Panc1 (cell line): ENCODE data around the gene PRSS3. TPM values are rescaled to one million over a fixed set of nuclear protein-coding genes. Genes with fewer than 3 reads are reported as not detected.
"Not testable (repeated sequence)": the region's sequence is repeated elsewhere in the genome, so short reads cannot be mapped to it uniquely, and the experiment has no call there.

Experiments used
- ATAC-seq: fragments of 200-7000 bp; cut with Tn5 transposase; 2 replicates; pipeline ENCODE4 v1.9.1; 2020; ENCODE audit warnings: mild to moderate bottlenecking, moderate library complexity
- BruUV-seq: library from RNA; stranded (reverse); fragments of 400-500 nt; replicated peaks from 2 replicates; lab custom pipeline; 2021; lab: Mats Ljungman, UMichigan
- CTCF ChIA-PET: fragments of 300-600 bp; sonication (Branson Sonifier 250); formaldehyde crosslinking; loops from one replicate; lab custom pipeline; 2022; ENCODE audit warnings: antibody characterized with exemption; lab: Charles Lee
- POLR2A ChIA-PET: fragments of 300-600 bp; sonication (Branson Sonifier 250); formaldehyde crosslinking; loops from one replicate; lab custom pipeline; 2022; ENCODE audit warnings: antibody characterized with exemption; lab: Charles Lee
- DNase-seq: peaks from one replicate; pipeline ENCODE4 v3.0.0-alpha.2; 2010; ENCODE audit warnings: low read depth, low spot score
- H3K27ac ChIP-seq: 2 replicates; pipeline ENCODE4 v1.5.1; 2011; ENCODE audit warnings: mild to moderate bottlenecking, low read length, inconsistent platforms
- H3K27me3 ChIP-seq: fragments of 200-500 bp; sonication (Bioruptor generic); 2 replicates; pipeline ENCODE4 v1.6.0; 2014; ENCODE audit warnings: low read length, inconsistent platforms; ENCODE audit not compliant: control insufficient read depth, insufficient read depth
- H3K36me3 ChIP-seq: fragments of 200-500 bp; sonication (Bioruptor generic); 2 replicates; pipeline ENCODE4 v1.5.1; 2014; ENCODE audit warnings: inconsistent platforms, mild to moderate bottlenecking, low read length, moderate library complexity; ENCODE audit not compliant: control insufficient read depth, insufficient read depth
- H3K4me1 ChIP-seq: 2 replicates; pipeline ENCODE4 v1.5.1; 2011; ENCODE audit warnings: inconsistent platforms, mild to moderate bottlenecking, low read length, moderate library complexity; ENCODE audit not compliant: control insufficient read depth, insufficient read depth
- H3K4me3 ChIP-seq, 2 experiments: 2 replicates each; pipeline ENCODE4 v1.5.1; 2011 to 2012; ENCODE audit warnings: low read depth in 2 of 2, low read length in 2 of 2, mild to moderate bottlenecking in 2 of 2, inconsistent platforms in 1 of 2, moderate library complexity in 1 of 2
- H3K9me3 ChIP-seq: fragments of 200-500 bp; sonication (Bioruptor generic); 2 replicates; pipeline ENCODE4 v1.5.1; 2014; ENCODE audit warnings: low read depth, mild to moderate bottlenecking, inconsistent platforms, low read length, moderate library complexity; ENCODE audit not compliant: control insufficient read depth, insufficient read depth
- CTCF ChIP-seq: fragments of 450-650 bp; IDR thresholded peaks from 2 replicates; pipeline ENCODE4 v1.5.1; 2017; ENCODE audit warnings: mild to moderate bottlenecking
- POLR2AphosphoS5 ChIP-seq: IDR thresholded peaks from 2 replicates; pipeline ENCODE4 v1.6.1; 2012; ENCODE audit warnings: mild to moderate bottlenecking, low read depth, low read length, moderate library complexity
- REST ChIP-seq, 2 experiments: IDR thresholded peaks; 2 replicates each; pipeline ENCODE4 v1.6.1; 2011 to 2012; ENCODE audit warnings: low read depth in 2 of 2, control low read depth in 1 of 2, low read length in 1 of 2, mild to moderate bottlenecking in 1 of 2, moderate library complexity in 1 of 2; ENCODE audit not compliant: insufficient read depth in 1 of 2
- SIN3A ChIP-seq: IDR thresholded peaks from 2 replicates; pipeline ENCODE4 v1.6.1; 2012; ENCODE audit warnings: low read depth, mild to moderate bottlenecking, low read length, moderate library complexity, borderline replicate concordance; ENCODE audit not compliant: insufficient read depth
- TCF7L2 ChIP-seq: IDR thresholded peaks from 2 replicates; pipeline ENCODE4 v1.6.1; 2011; ENCODE audit warnings: mild to moderate bottlenecking, low read depth, low read length, inconsistent platforms
- in situ Hi-C: cut with HindIII; loops from 2 replicates; pipeline ENCODE4 v1.10.0; 2016; ENCODE audit warnings: low sequenced_read_pairs, low pct_unique_long_range_greater_than_20kb
- intact Hi-C: fragments of 100-400 bp; cut with micrococcal nuclease; formaldehyde crosslinking; loops from one replicate; pipeline ENCODE4 v1.10.0; 2022; ENCODE audit not compliant: unreplicated experiment
- total RNA-seq: library from RNA; stranded (reverse); gene quantifications from one replicate; pipeline ENCODE4 v1.2.1, GENCODE V29; 2021; ENCODE audit not compliant: unreplicated experiment

PRSS3 gene
- total RNA-seq, 1 experiment from 2014 or later: 1.0 TPM

DNA sequence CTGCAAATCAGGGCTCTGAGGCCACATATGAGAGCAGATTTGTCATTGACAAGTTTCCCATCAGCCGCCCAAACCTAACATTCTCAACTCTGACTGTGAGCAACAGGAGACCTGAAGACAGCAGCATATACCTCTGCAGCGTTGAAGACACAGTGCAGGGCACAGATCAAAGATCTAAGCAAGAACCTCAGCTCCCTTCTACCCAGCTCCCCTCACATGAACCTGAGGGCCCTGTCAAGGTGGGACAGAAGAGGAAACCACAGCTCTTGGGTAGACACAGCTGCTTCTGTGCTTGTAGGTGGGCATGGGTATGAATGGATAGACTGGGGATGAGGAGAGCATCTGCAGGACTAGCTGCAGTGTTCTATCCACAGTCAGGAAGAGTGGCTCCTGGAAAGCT is 8.7 kb upstream of the PRSS3 start:
- ATAC-seq (no peak), DNase-seq (no peak)
- POLR2A ChIA-PET: interaction anchor here (0.6 kb wide), 1 partner anchor 595 kb away, joined by 4 read pairs; no protein-coding TSS in a partner anchor
- Histone ChIP-seq H3K27me3 (0 out of 2 replicates have a peak, but pooled peaks cover 2% of the 10 kb centered on the region), H3K9me3 (no peaks in the 10 kb centered on the region), H3K4me3 (no peak overlapping the region), H3K27ac (no peak overlapping the region), H3K4me1 (peaks cover 4% of the 10 kb centered on the region; the same call in 1 of the 2 replicates), H3K36me3 (no peaks in the 10 kb centered on the region)
- intact Hi-C loops: no loop called here
- no TSS peak for BruUV-seq
- in situ Hi-C loops: no loop called here
- CTCF ChIA-PET: interaction anchor here (0.5 kb wide), 2 partner anchors 9 to 49 kb away, joined by 3 to 10 read pairs; no protein-coding TSS in a partner anchor
- TF ChIP-seq POLR2AphosphoS5 (no peak), SIN3A (no peak), REST (IDR thresholded peaks at IDR 0.05; ENCODE audit: insufficient read depth in 1 of 2, low read depth in 2 of 2, low read length in 1 of 2) (no peak), TCF7L2 (no peak), CTCF (no peak)

DNA sequence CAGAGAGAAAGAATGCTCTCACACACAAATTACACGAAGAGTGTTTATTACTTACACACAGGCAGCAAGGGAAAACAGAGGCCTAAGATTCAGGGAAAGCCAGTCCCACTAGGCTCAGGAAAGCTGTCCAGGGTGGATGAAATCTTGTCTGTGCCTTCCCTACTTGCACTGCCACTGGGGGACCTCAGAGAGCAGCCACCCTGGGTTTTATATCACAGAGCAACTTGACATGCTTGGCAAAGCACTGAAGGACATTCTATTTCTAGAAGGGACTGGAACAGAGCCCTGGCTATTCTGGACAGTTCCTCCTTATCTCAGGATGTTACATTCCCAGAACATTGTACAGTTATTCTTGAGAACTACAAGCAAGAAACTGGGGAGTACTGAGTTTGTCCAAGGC is 7.5 kb upstream of the PRSS3 start:
- Histone ChIP-seq H3K4me3 (no peak overlapping the region), H3K27me3 (0 out of 2 replicates have a peak, but pooled peaks cover 2% of the 10 kb centered on the region), H3K4me1 (peaks cover 4% of the 10 kb centered on the region; the same call in 1 of the 2 replicates), H3K27ac (no peak overlapping the region), H3K9me3 (no peaks in the 10 kb centered on the region), H3K36me3 (no peaks in the 10 kb centered on the region)
- TF ChIP-seq CTCF: peak; percentile 19; the same call in 1 of the 2 replicates
- TF ChIP-seq REST (IDR thresholded peaks at IDR 0.05; ENCODE audit: insufficient read depth in 1 of 2, low read depth in 2 of 2, low read length in 1 of 2): no peak
- ChIA-PET POLR2A (no interaction called here), CTCF (interaction anchor here (0.5 kb wide), 1 partner anchor 142 kb away, joined by 4 read pairs; no protein-coding TSS in a partner anchor)
- BruUV-seq: no TSS peak
- intact Hi-C loops: no loop called here
- in situ Hi-C loops: no loop called here
- no peak for ATAC-seq
- DNase-seq: no peak

DNA sequence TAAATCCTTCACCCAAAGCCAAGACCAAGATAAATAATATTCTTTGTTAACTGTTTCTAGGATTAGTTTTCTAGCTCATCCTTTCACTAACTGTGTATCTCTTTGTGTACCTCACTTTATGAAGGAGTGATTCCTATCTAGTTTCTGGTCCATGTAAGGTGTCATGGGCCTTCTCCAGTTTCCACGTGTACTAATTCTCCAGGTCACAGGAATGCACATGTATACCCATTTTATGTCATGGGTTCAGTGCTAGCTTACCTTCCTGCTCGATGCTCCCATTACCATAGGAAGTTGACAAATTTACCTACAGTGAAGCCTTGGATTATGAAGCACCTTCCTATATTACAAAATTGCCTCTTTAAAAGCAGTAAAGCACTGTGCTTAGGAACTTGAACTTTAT is 5.9 kb upstream of the PRSS3 start:
- ATAC-seq, BruUV-seq, POLR2A ChIA-PET, H3K27ac ChIP-seq, H3K27me3 ChIP-seq, DNase-seq, H3K4me1 ChIP-seq, in situ Hi-C loops, H3K36me3 ChIP-seq, H3K9me3 ChIP-seq, H3K4me3 ChIP-seq, intact Hi-C loops: not testable (repeated sequence)
- CTCF ChIA-PET: interaction anchor here (1.8 kb wide), 1 partner anchor 11 kb away, joined by 6 read pairs; no protein-coding TSS in a partner anchor
